Omental fat pad (tissue), 4 donors: Measurements from ENCODE around the gene CALML6. TPM values are rescaled to one million over a fixed set of nuclear protein-coding genes. Genes with fewer than 3 reads are reported as not detected.

Experiments used
- ATAC-seq: fragments of 150-250 bp; one replicate; pipeline ENCODE4 v1.9.1; 2016; ENCODE audit warnings: mild to moderate bottlenecking, moderate library complexity; ENCODE audit not compliant: low FRiP score
- DNase-seq: peaks from one replicate; pipeline ENCODE4 v3.0.0-alpha.2; 2019; ENCODE audit warnings: low spot score
- CTCF ChIP-seq, 3 donors: fragments of 450-650 bp; IDR thresholded peaks; one replicate each; pipeline ENCODE4 v1.5.1; 2016 to 2017; ENCODE audit warnings: antibody characterized with exemption in 3 of 3, mild to moderate bottlenecking in 3 of 3, moderate library complexity in 2 of 3
- total RNA-seq, 4 donors: library from RNA; depleted of rRNA; stranded (reverse); fragments of >200 nt; gene quantifications; one replicate each; pipeline ENCODE4 v1.1.0, GENCODE V29; 2016

The CALML6 gene
- total RNA-seq, 4 donors from 2014 or later, result not detected

- no peak for TF ChIP-seq CTCF (IDR thresholded peaks at IDR 0.05)
- DNase-seq (no peak), ATAC-seq (no peak)
Measured at GRCh38 chr1:1875932-1876331, 39.1 kb upstream of the CALML6 start.

DNA sequence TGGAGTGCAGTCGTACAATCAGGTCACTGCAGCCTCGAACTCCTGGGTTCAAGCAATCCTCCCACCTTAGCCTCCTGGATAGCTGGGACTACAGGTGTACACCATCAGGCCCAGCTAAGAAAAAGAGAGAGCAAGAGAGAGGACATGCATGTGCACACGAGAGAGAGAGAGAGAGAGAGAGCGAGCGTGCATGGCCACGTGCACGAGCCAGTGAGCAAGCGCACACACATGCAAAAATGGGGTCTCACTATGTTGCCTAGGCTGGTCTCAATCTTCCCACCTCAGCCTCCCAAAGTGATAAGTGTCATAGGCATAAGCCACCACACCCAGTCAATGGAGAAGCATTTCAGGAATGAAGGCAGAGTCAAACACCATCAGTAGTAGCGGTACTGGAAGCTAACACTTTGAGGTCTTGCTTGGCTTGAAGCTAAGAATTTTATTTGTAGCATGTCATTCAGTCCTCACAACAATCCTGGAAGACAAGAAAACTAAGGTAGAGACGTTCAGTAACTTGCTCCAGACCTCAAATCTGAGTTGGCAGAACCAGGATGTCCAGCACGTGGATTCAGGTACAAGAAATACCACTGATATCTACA, 38.6 kb upstream of the CALML6 start:
- no peak for TF ChIP-seq CTCF (IDR thresholded peaks at IDR 0.05)
- ATAC-seq (no peak), DNase-seq (no peak)

GRCh38 chr1:1877865-1878436, 37.1 kb upstream of the CALML6 start:
- no peak for ATAC-seq
- no peak for DNase-seq
- TF ChIP-seq CTCF (IDR thresholded peaks at IDR 0.05), result no peak

- DNase-seq (no peak), ATAC-seq (no peak)
- no peak for TF ChIP-seq CTCF (IDR thresholded peaks at IDR 0.05)
Measured at GRCh38 chr1:1879942-1880341, 35.1 kb upstream of the CALML6 start.

DNA sequence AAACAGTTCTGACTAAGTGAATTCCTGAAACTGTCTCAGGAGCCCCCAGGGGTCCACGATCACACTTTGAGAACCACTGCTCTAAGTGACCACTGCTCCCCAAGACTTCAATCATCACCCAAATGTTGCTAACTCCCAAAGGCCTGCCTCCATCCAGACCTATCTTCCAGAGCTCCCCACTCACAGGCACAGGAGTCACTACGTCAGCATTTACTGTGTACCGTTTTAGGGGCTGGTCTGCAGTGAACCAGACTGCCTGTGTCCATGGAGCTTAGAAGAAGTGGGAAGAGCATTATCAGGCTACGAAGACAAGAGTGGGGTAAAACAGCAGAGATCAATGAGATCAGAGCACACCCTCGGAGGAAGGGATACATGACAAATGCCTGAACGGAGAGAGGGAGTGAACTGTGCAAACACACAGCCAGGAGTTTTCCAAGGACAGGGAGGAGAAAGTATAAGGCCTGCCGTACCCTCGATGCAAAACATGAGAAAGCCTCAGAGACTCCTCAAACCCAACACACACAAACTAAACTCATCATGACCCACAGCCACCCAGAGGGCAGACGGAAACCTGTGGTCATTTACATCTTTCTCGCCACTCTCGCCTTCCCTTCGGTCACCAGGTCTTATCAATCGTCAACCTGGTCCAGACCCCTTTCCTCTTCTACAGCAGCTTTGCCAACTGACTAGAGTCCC, 34.3 kb upstream of the CALML6 start:
- DNase-seq, result no peak
- ATAC-seq, result no peak
- no peak for TF ChIP-seq CTCF (IDR thresholded peaks at IDR 0.05)

DNA sequence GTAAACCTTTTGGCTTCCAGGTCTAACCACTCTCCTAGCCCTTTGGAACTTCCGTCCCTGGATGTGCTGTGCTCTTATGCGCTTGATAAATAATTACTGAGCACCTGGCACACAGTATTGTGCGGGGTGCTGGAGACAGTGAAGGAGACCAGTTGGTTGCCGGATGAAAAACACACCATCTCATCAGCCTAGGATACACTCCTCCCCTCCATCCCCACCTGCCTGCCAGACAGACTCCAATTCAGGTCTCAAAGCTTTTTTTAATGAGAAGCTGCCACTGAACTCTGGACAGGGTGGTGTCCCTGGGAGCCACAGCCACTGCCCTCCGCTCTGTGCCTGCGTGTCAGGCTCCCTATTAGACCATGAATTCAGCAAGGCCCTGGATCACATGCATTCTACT, 33.3 kb upstream of the CALML6 start:
- DNase-seq, result no peak
- no peak for ATAC-seq
- TF ChIP-seq CTCF (IDR thresholded peaks at IDR 0.05), result no peak
